ENCODE results near the gene DONSON.
"Not testable (repeated sequence)": the region's sequence is repeated elsewhere in the genome, so short reads cannot be mapped to it uniquely, and the experiment has no call there.

Gene DONSON

GRCh38 chr21:33588485-33589335 lies at the start of gene DONSON:
DONSON (minus strand) TSS chr21:33588684; CDS start chr21:33588641, 43 bp downstream.
- DNase-seq, result peak; percentile 94

- DNase-seq, result no peak
Measured at GRCh38 chr21:33634254-33634653, 45.8 kb upstream of the DONSON start.

GRCh38 chr21:33626151-33626550 lies 37.7 kb upstream of the DONSON start:
- DNase-seq, result peak; percentile 65

- DNase-seq, result no peak
Measured at GRCh38 chr21:33622253-33622652, 33.8 kb upstream of the DONSON start.

- no peak for DNase-seq
Measured at GRCh38 chr21:33619726-33620125, 31.2 kb upstream of the DONSON start.

GRCh38 chr21:33618407-33618806 lies 29.9 kb upstream of the DONSON start:
- DNase-seq, result no peak

- DNase-seq, result not testable (repeated sequence)
Measured at GRCh38 chr21:33617565-33617964, 29.1 kb upstream of the DONSON start.

- no peak for DNase-seq
Measured at GRCh38 chr21:33611006-33611744, 22.7 kb upstream of the DONSON start.

GRCh38 chr21:33608559-33608958 lies 20.1 kb upstream of the DONSON start:
- DNase-seq, result no peak

- DNase-seq, result no peak
Measured at GRCh38 chr21:33598051-33598450, 9.6 kb upstream of the DONSON start.

- no peak for DNase-seq
Measured at GRCh38 chr21:33587792-33588484, 546 bp downstream of the DONSON start.

GRCh38 chr21:33586927-33587326 lies 1.6 kb downstream of the DONSON start:
- DNase-seq, result no peak

- no peak for DNase-seq
Measured at GRCh38 chr21:33584455-33584854, 4.0 kb downstream of the DONSON start.

GRCh38 chr21:33578959-33579542 lies 9.4 kb downstream of the DONSON start:
- DNase-seq, result no peak

- DNase-seq, result no peak
Measured at GRCh38 chr21:33578214-33578613, 10.3 kb downstream of the DONSON start.

- DNase-seq, result not testable (repeated sequence)
Measured at GRCh38 chr21:33576741-33577141, 11.7 kb downstream of the DONSON start.

GRCh38 chr21:33572350-33572749 lies 16.1 kb downstream of the DONSON start:
- DNase-seq, result no peak

- no peak for DNase-seq
Measured at GRCh38 chr21:33569991-33570390, 18.5 kb downstream of the DONSON start.

- DNase-seq, result no peak
Measured at GRCh38 chr21:33568448-33568847, 20.0 kb downstream of the DONSON start.

- no peak for DNase-seq
Measured at GRCh38 chr21:33567914-33568313, 20.6 kb downstream of the DONSON start.

GRCh38 chr21:33566514-33566913 lies 22.0 kb downstream of the DONSON start:
- no peak for DNase-seq

- DNase-seq, result no peak
Measured at GRCh38 chr21:33562389-33562788, 26.1 kb downstream of the DONSON start.

- no peak for DNase-seq
Measured at GRCh38 chr21:33561373-33561772, 27.1 kb downstream of the DONSON start.
